NCI-H146 treated with DMSO at 0.1 percent for 48 hours (cell line): ENCODE measurements around the gene TMEM97.
A peak's percentile ranks its signal among the peaks of the same experiment; 100 is the strongest.

Source experiments
- DNase-seq: peaks from one replicate; lab custom pipeline; 2025; ENCODE audit not compliant: unreplicated experiment; lab: John Stamatoyannopoulos, UW

The TMEM97 gene

GRCh38 chr17:28315846-28316705, 2.9 kb upstream of the TMEM97 start:
- no peak for DNase-seq

- DNase-seq = no peak
These were observed 1.7 kb upstream of the TMEM97 start for GRCh38 chr17:28317099-28317965.

- peak; percentile 27 for DNase-seq
These were observed 838 bp upstream of the TMEM97 start for GRCh38 chr17:28317966-28318758.

- no peak for DNase-seq
These were observed 567 bp downstream of the TMEM97 start for GRCh38 chr17:28319598-28319935.

- no peak for DNase-seq
These were observed 1.4 kb downstream of the TMEM97 start for GRCh38 chr17:28320215-28321061.

- no peak for DNase-seq
These were observed 5.3 kb downstream of the TMEM97 start for GRCh38 chr17:28324267-28324745.

- no peak for DNase-seq
These were observed 5.8 kb downstream of the TMEM97 start for GRCh38 chr17:28324781-28325180.

GRCh38 chr17:28325211-28325610, 6.2 kb downstream of the TMEM97 start:
- no peak for DNase-seq

- DNase-seq = peak; percentile 9
These were observed 7.1 kb downstream of the TMEM97 start for GRCh38 chr17:28326114-28326513.

GRCh38 chr17:28327031-28327607, 8.1 kb downstream of the TMEM97 start:
- DNase-seq = no peak

GRCh38 chr17:28327709-28328108, 8.7 kb downstream of the TMEM97 start:
- DNase-seq = no peak

- DNase-seq = no peak
These were observed 9.3 kb downstream of the TMEM97 start for GRCh38 chr17:28328325-28328724.

GRCh38 chr17:28330671-28331070, 11.7 kb downstream of the TMEM97 start:
- DNase-seq = no peak

- DNase-seq = no peak
These were observed 13.0 kb downstream of the TMEM97 start for GRCh38 chr17:28331891-28332420.

GRCh38 chr17:28333083-28333746, 14.2 kb downstream of the TMEM97 start:
- no peak for DNase-seq

GRCh38 chr17:28334171-28334570, 15.2 kb downstream of the TMEM97 start:
- no peak for DNase-seq

GRCh38 chr17:28334666-28335200, 15.7 kb downstream of the TMEM97 start:
- no peak for DNase-seq

- peak; percentile 99 for DNase-seq
These were observed 16.4 kb downstream of the TMEM97 start, which contains the start of the genes IFT20 and TNFAIP1 for GRCh38 chr17:28335201-28335958. IFT20 (minus strand) TSS chr17:28335472; CDS start chr17:28331985, 3,487 bp downstream. TNFAIP1 (plus strand) TSS chr17:28335761; CDS start chr17:28339522, 3,761 bp downstream.
